NCI-H748 (cell line): ENCODE results near the gene KRAS.

Experiments used
- DNase-seq: peaks from one replicate; lab custom pipeline; 2025; ENCODE audit not compliant: unreplicated experiment; lab: John Stamatoyannopoulos, UW

The KRAS gene

DNA sequence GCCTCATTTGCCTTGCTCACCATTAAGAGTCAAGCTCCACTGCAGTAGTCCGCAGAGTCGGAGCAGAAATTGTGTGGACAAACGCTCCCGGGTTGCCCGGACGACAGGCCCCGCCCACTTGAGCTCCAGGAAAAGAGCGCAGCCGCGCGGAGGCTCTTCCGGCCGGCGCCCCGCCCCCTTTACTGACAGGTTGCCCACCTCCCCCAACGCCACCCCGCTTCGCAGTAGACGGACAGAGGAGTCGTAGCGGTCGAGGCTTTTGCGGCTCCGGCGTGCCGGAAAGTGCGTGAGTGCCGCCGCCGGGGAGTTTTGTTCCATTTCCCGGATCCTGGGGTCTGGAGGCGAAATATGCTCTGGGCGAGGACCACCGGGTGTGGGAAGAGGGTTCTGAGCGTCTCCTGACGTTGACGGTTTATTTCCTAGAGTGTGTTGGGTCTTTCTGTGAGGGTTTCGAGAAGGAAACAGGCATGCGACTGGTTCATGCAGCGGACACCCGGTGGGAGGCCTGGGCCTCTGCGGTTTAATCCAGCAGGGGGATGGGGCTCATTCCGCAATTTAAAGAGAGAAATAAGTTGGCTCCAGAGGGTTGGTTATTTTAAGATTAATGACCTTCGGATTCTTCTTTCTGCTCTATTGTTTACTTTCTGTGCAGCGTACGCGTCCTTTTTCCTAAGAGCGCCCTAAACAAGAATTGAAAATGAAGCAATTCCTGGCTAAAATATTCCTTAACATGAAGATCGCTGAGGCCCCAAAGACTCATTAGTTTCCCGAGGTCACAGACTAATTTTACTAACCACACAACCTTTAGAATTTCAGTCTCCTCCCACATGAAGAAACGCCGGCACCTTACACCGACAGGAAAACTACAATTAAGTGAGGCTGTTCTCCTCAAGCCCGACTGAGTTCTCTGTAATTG, 55.4 kb downstream of the KRAS start, which contains the start of the genes DNAI7 and ETFRF1:
Gene DNAI7, minus strand, starts transcription at position 105 of the 916 bp plus-strand sequence. Its CDS starts 82 bp downstream, at position 23.
Gene ETFRF1, plus strand, starts transcription at position 182 of the 916 bp plus-strand sequence. CDS start 8,720 bp downstream, outside the sequence.
- DNase-seq: peak; percentile 94

GRCh38 chr12:25194722-25195055, 56.0 kb downstream of the KRAS start:
- DNase-seq: no peak

GRCh38 chr12:25194214-25194613, 56.5 kb downstream of the KRAS start:
- no peak for DNase-seq

GRCh38 chr12:25190793-25191192, 59.9 kb downstream of the KRAS start:
- DNase-seq: no peak

- no peak for DNase-seq
Observed at GRCh38 chr12:25189656-25190055, 61.1 kb downstream of the KRAS start.

GRCh38 chr12:25187781-25188180, 62.9 kb downstream of the KRAS start:
- DNase-seq: no peak

DNA sequence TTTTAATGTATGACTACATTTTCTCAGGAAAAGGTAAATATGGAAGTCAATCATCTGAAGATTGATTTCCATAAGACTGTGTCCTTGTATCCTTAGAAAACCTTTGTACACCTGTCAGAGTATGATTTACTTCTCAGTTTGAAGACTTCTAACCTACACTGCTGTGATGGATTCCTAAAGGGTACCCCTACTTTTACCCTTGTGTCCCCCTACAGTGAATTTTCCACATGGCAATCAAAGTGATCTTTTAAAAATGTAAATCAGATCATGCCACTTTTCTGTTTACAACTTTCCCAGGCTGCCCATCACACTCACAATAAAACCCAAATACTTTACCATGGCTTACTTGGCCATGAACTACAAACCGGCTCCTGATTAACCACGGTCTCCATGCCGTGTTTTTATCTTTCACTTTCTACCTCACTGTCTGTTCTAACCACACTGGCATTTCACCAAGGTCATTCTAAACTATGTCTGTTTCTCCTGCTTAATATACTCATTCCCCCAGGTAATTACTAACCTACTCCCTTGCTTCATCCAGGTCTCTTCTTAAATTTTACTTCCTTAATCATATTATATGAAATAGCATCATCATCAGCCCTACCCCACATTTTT, 63.8 kb downstream of the KRAS start:
- no peak for DNase-seq

DNA sequence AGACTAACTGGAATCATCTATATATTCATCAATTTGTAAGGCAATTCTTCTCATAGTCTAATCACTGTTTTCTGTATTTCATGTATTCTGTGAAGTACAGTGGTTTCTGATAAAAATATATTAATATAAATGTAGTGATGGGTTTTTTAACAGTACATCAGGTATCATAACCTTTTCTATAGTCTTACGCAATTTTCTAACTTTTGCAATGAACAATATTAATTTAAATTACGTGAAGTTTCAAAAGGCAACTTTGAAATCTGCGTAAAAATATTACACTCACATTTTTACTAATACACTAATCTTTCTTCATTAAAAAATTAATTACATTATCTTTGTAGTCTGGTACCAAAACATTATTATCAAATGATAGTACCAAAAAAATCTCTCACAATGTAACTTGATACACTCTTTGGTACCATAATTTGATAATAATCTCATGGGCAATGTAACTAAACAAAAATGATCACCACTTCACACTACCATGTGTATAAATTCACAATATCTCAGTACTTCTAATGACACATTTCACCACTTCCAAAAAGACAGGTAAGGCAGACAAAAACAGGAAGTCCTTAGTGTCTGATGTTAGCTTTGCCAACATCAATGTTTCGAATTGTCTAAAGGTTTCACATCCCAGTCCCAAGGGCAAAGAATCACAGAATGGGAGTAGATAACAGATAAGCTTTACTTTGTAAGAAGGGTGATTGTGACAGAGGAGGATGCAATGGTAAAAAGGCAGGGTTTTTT, 64.5 kb downstream of the KRAS start:
- no peak for DNase-seq

- no peak for DNase-seq
Observed at GRCh38 chr12:25184132-25184531, 66.6 kb downstream of the KRAS start.

DNA sequence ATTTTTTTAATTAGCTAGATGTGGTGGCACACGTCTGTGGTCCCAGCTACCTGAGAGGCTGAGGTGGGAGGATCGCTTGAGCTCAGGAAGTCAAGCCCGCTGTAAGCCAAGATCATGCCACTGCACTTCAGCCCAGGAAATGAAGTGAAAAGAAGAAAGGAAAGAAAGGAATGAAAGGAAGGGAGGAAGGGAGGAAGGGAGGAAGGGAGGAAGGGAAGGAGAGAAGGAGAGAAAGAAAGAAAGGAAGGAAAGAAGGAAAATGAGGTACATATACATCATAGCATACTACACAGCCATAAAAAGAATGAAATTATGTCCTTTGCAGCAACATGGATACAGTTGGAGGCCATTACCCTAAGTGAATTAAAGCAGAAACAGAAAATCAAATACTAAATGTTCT, 68.0 kb downstream of the KRAS start:
- no peak for DNase-seq

DNA sequence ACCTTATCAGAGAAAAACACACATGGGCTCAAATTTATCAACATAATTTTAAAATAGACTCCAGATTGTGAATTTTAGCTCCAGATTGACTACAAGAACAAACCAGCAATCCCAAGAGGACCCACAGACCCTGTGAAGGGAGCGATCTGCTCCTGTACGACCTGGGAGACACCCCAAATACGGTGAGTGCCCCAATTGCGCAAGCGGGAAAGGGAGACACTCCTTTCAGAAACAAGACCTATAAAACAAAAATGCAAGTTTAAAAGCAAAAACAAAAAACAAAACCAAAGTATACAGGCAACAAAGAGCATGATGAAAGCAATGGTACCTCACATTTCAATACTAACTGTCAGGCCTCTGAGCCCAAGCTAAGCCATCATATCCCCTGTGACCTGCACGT, 87.9 kb downstream of the KRAS start:
- no peak for DNase-seq

- DNase-seq: no peak
Observed at GRCh38 chr12:25156061-25156460, 94.7 kb downstream of the KRAS start.

GRCh38 chr12:25155022-25155576, 95.6 kb downstream of the KRAS start:
- peak; percentile 1 for DNase-seq
